ENCODE results near the gene MIEF1.

GRCh38 chr22:39508393-39508792 lies 6.3 kb downstream of the MIEF1 start:
- TF ChIP-seq CTCF (IDR thresholded peaks at IDR 0.05) (no peak), EZH2 (IDR thresholded peaks at IDR 0.05; ENCODE audit: borderline replicate concordance, insufficient read depth, low read depth, low read length, poor library complexity, severe bottlenecking) (no peak)

All from B cell (primary cell).